ENCODE data around the gene GXYLT2.
"Not testable (repeated sequence)": the region's sequence is repeated elsewhere in the genome, so short reads cannot be mapped to it uniquely, and the experiment has no call there.

Gene GXYLT2

GRCh38 chr3:72916250-72916649 is 28.4 kb downstream of the GXYLT2 start:
- peaks cover 7% of the 10 kb centered on the region for H3K36me3 ChIP-seq (ENCODE audit: insufficient read depth, insufficient read length, low read length)
- no peak overlapping the region for H3K4me3 ChIP-seq (ENCODE audit: insufficient read length, low read depth)
- no peaks in the 10 kb centered on the region for H3K4me1 ChIP-seq (ENCODE audit: insufficient read depth, insufficient read length)
- TF ChIP-seq SUZ12 (IDR thresholded peaks at IDR 0.05; ENCODE audit: extremely low read depth, insufficient read depth, insufficient read length) (no peak), YY1 (IDR thresholded peaks at IDR 0.05; ENCODE audit: insufficient read depth, insufficient read length) (no peak), ZNF274 (IDR thresholded peaks at IDR 0.05; ENCODE audit: low read depth, low read length) (no peak)
- no peaks in the 10 kb centered on the region for H3K27me3 ChIP-seq (ENCODE audit: insufficient read depth, insufficient read length)
- no peak overlapping the region for H3K9ac ChIP-seq (ENCODE audit: insufficient read length, low read depth)
- no peaks in the 10 kb centered on the region for H3K9me3 ChIP-seq (ENCODE audit: insufficient read depth, low read length)
- no peak for DNase-seq (ENCODE audit: low read depth, low spot score)

- H3K4me3 ChIP-seq (ENCODE audit: insufficient read length, low read depth), result no peak overlapping the region
- DNase-seq (ENCODE audit: low read depth, low spot score), result no peak
- TF ChIP-seq SUZ12 (IDR thresholded peaks at IDR 0.05; ENCODE audit: extremely low read depth, insufficient read depth, insufficient read length), result no peak
- TF ChIP-seq YY1 (IDR thresholded peaks at IDR 0.05; ENCODE audit: insufficient read depth, insufficient read length), result no peak
- TF ChIP-seq ZNF274 (IDR thresholded peaks at IDR 0.05; ENCODE audit: low read depth, low read length), result no peak
- H3K36me3 ChIP-seq (ENCODE audit: insufficient read depth, insufficient read length, low read length), result peaks cover 19% of the 10 kb centered on the region
- H3K27me3 ChIP-seq (ENCODE audit: insufficient read depth, insufficient read length), result no peaks in the 10 kb centered on the region
- H3K9ac ChIP-seq (ENCODE audit: insufficient read length, low read depth), result no peak overlapping the region
- no peaks in the 10 kb centered on the region for H3K4me1 ChIP-seq (ENCODE audit: insufficient read depth, insufficient read length)
- H3K9me3 ChIP-seq (ENCODE audit: insufficient read depth, low read length), result no peaks in the 10 kb centered on the region
Observed at GRCh38 chr3:72919520-72919919, 31.7 kb downstream of the GXYLT2 start.

- peaks cover 21% of the 10 kb centered on the region for H3K36me3 ChIP-seq (ENCODE audit: insufficient read depth, insufficient read length, low read length)
- H3K4me1 ChIP-seq (ENCODE audit: insufficient read depth, insufficient read length), result no peaks in the 10 kb centered on the region
- DNase-seq (ENCODE audit: low read depth, low spot score), result peak; percentile 30
- H3K4me3 ChIP-seq (ENCODE audit: insufficient read length, low read depth), result no peak overlapping the region
- H3K9me3 ChIP-seq (ENCODE audit: insufficient read depth, low read length), result no peaks in the 10 kb centered on the region
- H3K27me3 ChIP-seq (ENCODE audit: insufficient read depth, insufficient read length), result no peaks in the 10 kb centered on the region
- no peak for TF ChIP-seq YY1 (IDR thresholded peaks at IDR 0.05; ENCODE audit: insufficient read depth, insufficient read length)
- no peak for TF ChIP-seq SUZ12 (IDR thresholded peaks at IDR 0.05; ENCODE audit: extremely low read depth, insufficient read depth, insufficient read length)
- no peak for TF ChIP-seq ZNF274 (IDR thresholded peaks at IDR 0.05; ENCODE audit: low read depth, low read length)
- no peak overlapping the region for H3K9ac ChIP-seq (ENCODE audit: insufficient read length, low read depth)
Observed at GRCh38 chr3:72924055-72924454, 36.2 kb downstream of the GXYLT2 start.

GRCh38 chr3:72928781-72929735 is 41.2 kb downstream of the GXYLT2 start:
- H3K9me3 ChIP-seq (ENCODE audit: insufficient read depth, low read length); DNase-seq (ENCODE audit: low read depth, low spot score); H3K9ac ChIP-seq (ENCODE audit: insufficient read length, low read depth); H3K27me3 ChIP-seq (ENCODE audit: insufficient read depth, insufficient read length); H3K4me3 ChIP-seq (ENCODE audit: insufficient read length, low read depth); H3K4me1 ChIP-seq (ENCODE audit: insufficient read depth, insufficient read length): not testable (repeated sequence)
- H3K36me3 ChIP-seq (ENCODE audit: insufficient read depth, insufficient read length, low read length), result peaks cover 22% of the 10 kb centered on the region

- H3K27me3 ChIP-seq (ENCODE audit: insufficient read depth, insufficient read length), result no peaks in the 10 kb centered on the region
- H3K4me3 ChIP-seq (ENCODE audit: insufficient read length, low read depth), result no peak overlapping the region
- peaks cover 19% of the 10 kb centered on the region for H3K36me3 ChIP-seq (ENCODE audit: insufficient read depth, insufficient read length, low read length)
- H3K4me1 ChIP-seq (ENCODE audit: insufficient read depth, insufficient read length), result no peaks in the 10 kb centered on the region
- H3K9ac ChIP-seq (ENCODE audit: insufficient read length, low read depth), result no peak overlapping the region
- DNase-seq (ENCODE audit: low read depth, low spot score), result no peak
- no peak for TF ChIP-seq ZNF274 (IDR thresholded peaks at IDR 0.05; ENCODE audit: low read depth, low read length)
- no peaks in the 10 kb centered on the region for H3K9me3 ChIP-seq (ENCODE audit: insufficient read depth, low read length)
Observed at GRCh38 chr3:72930754-72931153, 42.9 kb downstream of the GXYLT2 start.

GRCh38 chr3:72932416-72932815 is 44.6 kb downstream of the GXYLT2 start:
- no peak for DNase-seq (ENCODE audit: low read depth, low spot score)
- peaks cover 19% of the 10 kb centered on the region for H3K36me3 ChIP-seq (ENCODE audit: insufficient read depth, insufficient read length, low read length)
- no peaks in the 10 kb centered on the region for H3K27me3 ChIP-seq (ENCODE audit: insufficient read depth, insufficient read length)
- no peak overlapping the region for H3K4me3 ChIP-seq (ENCODE audit: insufficient read length, low read depth)
- no peak for TF ChIP-seq ZNF274 (IDR thresholded peaks at IDR 0.05; ENCODE audit: low read depth, low read length)
- no peak for TF ChIP-seq YY1 (IDR thresholded peaks at IDR 0.05; ENCODE audit: insufficient read depth, insufficient read length)
- no peak for TF ChIP-seq SUZ12 (IDR thresholded peaks at IDR 0.05; ENCODE audit: extremely low read depth, insufficient read depth, insufficient read length)
- no peaks in the 10 kb centered on the region for H3K9me3 ChIP-seq (ENCODE audit: insufficient read depth, low read length)
- no peak overlapping the region for H3K9ac ChIP-seq (ENCODE audit: insufficient read length, low read depth)
- no peaks in the 10 kb centered on the region for H3K4me1 ChIP-seq (ENCODE audit: insufficient read depth, insufficient read length)

GRCh38 chr3:72938471-72939265 is 50.8 kb downstream of the GXYLT2 start:
- H3K4me1 ChIP-seq (ENCODE audit: insufficient read depth, insufficient read length), result no peaks in the 10 kb centered on the region
- no peak overlapping the region for H3K4me3 ChIP-seq (ENCODE audit: insufficient read length, low read depth)
- H3K36me3 ChIP-seq (ENCODE audit: insufficient read depth, insufficient read length, low read length), result peaks cover 4% of the 10 kb centered on the region
- no peaks in the 10 kb centered on the region for H3K27me3 ChIP-seq (ENCODE audit: insufficient read depth, insufficient read length)
- TF ChIP-seq SUZ12 (IDR thresholded peaks at IDR 0.05; ENCODE audit: extremely low read depth, insufficient read depth, insufficient read length), result no peak
- no peak for TF ChIP-seq YY1 (IDR thresholded peaks at IDR 0.05; ENCODE audit: insufficient read depth, insufficient read length)
- TF ChIP-seq ZNF274 (IDR thresholded peaks at IDR 0.05; ENCODE audit: low read depth, low read length), result no peak
- no peak for DNase-seq (ENCODE audit: low read depth, low spot score)
- H3K9me3 ChIP-seq (ENCODE audit: insufficient read depth, low read length), result no peaks in the 10 kb centered on the region
- no peak overlapping the region for H3K9ac ChIP-seq (ENCODE audit: insufficient read length, low read depth)
